ENCODE data around the gene TSPEAR. TPM values are rescaled to one million over a fixed set of nuclear protein-coding genes. Genes with fewer than 3 reads are reported as not detected.
"Not testable (repeated sequence)": the region's sequence is repeated elsewhere in the genome, so short reads cannot be mapped to it uniquely, and the experiment has no call there.

Gene TSPEAR
- total RNA-seq, 6 experiments from 2014 or later = not detected

GRCh38 chr21:44648557-44649311 is 62.6 kb downstream of the TSPEAR start:
- Mint-ChIP-seq H3K36me3 (ENCODE audit: low read depth) (peaks cover 21% of the 10 kb centered on the region), H3K27ac (no peak overlapping the region), H3K4me1 (ENCODE audit: low read depth) (no peaks in the 10 kb centered on the region), H3K27me3 (ENCODE audit: insufficient read depth) (peaks cover 8% of the 10 kb centered on the region), H3K9me3 (peaks cover 58% of the 10 kb centered on the region), H3K4me3 (no peak overlapping the region)
- no peak for DNase-seq
- no peak for TF ChIP-seq CTCF (IDR thresholded peaks at IDR 0.05)

GRCh38 chr21:44647222-44647552 is 64.2 kb downstream of the TSPEAR start:
- H3K27me3 Mint-ChIP-seq (ENCODE audit: insufficient read depth) = peaks cover 5% of the 10 kb centered on the region
- no peak overlapping the region for H3K4me3 Mint-ChIP-seq
- H3K27ac Mint-ChIP-seq = no peak overlapping the region
- no peak for TF ChIP-seq CTCF (IDR thresholded peaks at IDR 0.05)
- H3K9me3 Mint-ChIP-seq = peaks cover 56% of the 10 kb centered on the region
- H3K36me3 Mint-ChIP-seq (ENCODE audit: low read depth) = peaks cover 23% of the 10 kb centered on the region
- H3K4me1 Mint-ChIP-seq (ENCODE audit: low read depth) = no peaks in the 10 kb centered on the region
- no peak for DNase-seq

GRCh38 chr21:44646366-44647221 is 64.8 kb downstream of the TSPEAR start, which contains the start of gene KRTAP10-11:
Gene KRTAP10-11, plus strand, starts transcription at chr21:44646414. Its CDS starts 45 bp downstream, at chr21:44646459.
- peaks cover 58% of the 10 kb centered on the region for H3K9me3 Mint-ChIP-seq
- not testable (repeated sequence) for H3K27ac Mint-ChIP-seq; H3K27me3 Mint-ChIP-seq (ENCODE audit: insufficient read depth); H3K4me1 Mint-ChIP-seq (ENCODE audit: low read depth); H3K4me3 Mint-ChIP-seq; DNase-seq
- H3K36me3 Mint-ChIP-seq (ENCODE audit: low read depth) = peaks cover 23% of the 10 kb centered on the region

- no peaks in the 10 kb centered on the region for H3K4me1 Mint-ChIP-seq (ENCODE audit: low read depth)
- no peak overlapping the region for H3K27ac Mint-ChIP-seq
- peaks cover 4% of the 10 kb centered on the region; the same call in 1 of the 2 replicates for H3K27me3 Mint-ChIP-seq (ENCODE audit: insufficient read depth)
- TF ChIP-seq CTCF (IDR thresholded peaks at IDR 0.05) = no peak
- no peak for DNase-seq
- H3K36me3 Mint-ChIP-seq (ENCODE audit: low read depth) = peaks cover 28% of the 10 kb centered on the region
- H3K4me3 Mint-ChIP-seq = no peak overlapping the region
- H3K9me3 Mint-ChIP-seq = peaks cover 63% of the 10 kb centered on the region
These were observed 66.5 kb downstream of the TSPEAR start for GRCh38 chr21:44644878-44645277.

GRCh38 chr21:44643741-44644310 is 67.5 kb downstream of the TSPEAR start:
- peaks cover 28% of the 10 kb centered on the region for H3K36me3 Mint-ChIP-seq (ENCODE audit: low read depth)
- H3K4me1 Mint-ChIP-seq (ENCODE audit: low read depth) = no peaks in the 10 kb centered on the region
- no peak for DNase-seq
- H3K27ac Mint-ChIP-seq = no peak overlapping the region
- peaks cover 4% of the 10 kb centered on the region; the same call in 1 of the 2 replicates for H3K27me3 Mint-ChIP-seq (ENCODE audit: insufficient read depth)
- H3K9me3 Mint-ChIP-seq = peaks cover 62% of the 10 kb centered on the region
- TF ChIP-seq CTCF (IDR thresholded peaks at IDR 0.05) = no peak
- H3K4me3 Mint-ChIP-seq = no peak overlapping the region
